GM12801 (cell line): ENCODE measurements around the gene PPP6R2.

ENCODE experiments used
- CTCF ChIP-seq: IDR thresholded peaks from one replicate; pipeline ENCODE4 v1.5.1; 2011; ENCODE audit warnings: control low read depth; ENCODE audit not compliant: insufficient read length; ENCODE audit errors: extremely low read depth

The PPP6R2 gene

GRCh38 chr22:50361688-50362087 lies 18.6 kb downstream of the PPP6R2 start:
- no peak for TF ChIP-seq CTCF

GRCh38 chr22:50363166-50363802 lies 20.2 kb downstream of the PPP6R2 start:
- TF ChIP-seq CTCF = no peak

GRCh38 chr22:50367778-50368500 lies 24.8 kb downstream of the PPP6R2 start:
- TF ChIP-seq CTCF = no peak

GRCh38 chr22:50371101-50371648 lies 28.0 kb downstream of the PPP6R2 start:
- no peak for TF ChIP-seq CTCF

GRCh38 chr22:50376085-50376651 lies 33.0 kb downstream of the PPP6R2 start:
- no peak for TF ChIP-seq CTCF

- no peak for TF ChIP-seq CTCF
Measured at GRCh38 chr22:50396751-50397370, 53.7 kb downstream of the PPP6R2 start.
